GM21576 (cell line): ENCODE data around the gene RRAD.

Experiments
- ATAC-seq: cut with Tn5 transposase; IDR thresholded peaks from one replicate; pipeline ENCODE4 v1.9.1; 2021; ENCODE audit warnings: mild to moderate bottlenecking, moderate library complexity; ENCODE audit not compliant: unreplicated experiment

Gene RRAD

GRCh38 chr16:66919569-66920298 is 5.6 kb downstream of the RRAD start:
- no peak for ATAC-seq

GRCh38 chr16:66918803-66919568 is 6.3 kb downstream of the RRAD start, which contains the start of gene CDH16:
Gene CDH16, minus strand, starts transcription at chr16:66918885. Its CDS starts 820 bp downstream, at chr16:66918065.
- no peak for ATAC-seq

GRCh38 chr16:66918355-66918754 is 7.0 kb downstream of the RRAD start:
- no peak for ATAC-seq

- no peak for ATAC-seq
Measured at GRCh38 chr16:66917741-66918140, 7.6 kb downstream of the RRAD start.

- no peak for ATAC-seq
Measured at GRCh38 chr16:66916518-66916917, 8.8 kb downstream of the RRAD start.

GRCh38 chr16:66915041-66915440 is 10.3 kb downstream of the RRAD start:
- ATAC-seq, result no peak

- ATAC-seq, result no peak
Measured at GRCh38 chr16:66914541-66914940, 10.8 kb downstream of the RRAD start.

GRCh38 chr16:66913711-66914110 is 11.6 kb downstream of the RRAD start:
- no peak for ATAC-seq

- ATAC-seq, result no peak
Measured at GRCh38 chr16:66913081-66913480, 12.3 kb downstream of the RRAD start.

GRCh38 chr16:66911801-66912200 is 13.5 kb downstream of the RRAD start:
- no peak for ATAC-seq

- no peak for ATAC-seq
Measured at GRCh38 chr16:66911112-66911511, 14.2 kb downstream of the RRAD start.

GRCh38 chr16:66910175-66910940 is 15.0 kb downstream of the RRAD start:
- no peak for ATAC-seq

GRCh38 chr16:66908762-66909559 is 16.4 kb downstream of the RRAD start:
- ATAC-seq, result no peak

- ATAC-seq, result no peak
Measured at GRCh38 chr16:66908116-66908515, 17.2 kb downstream of the RRAD start.

- no peak for ATAC-seq
Measured at GRCh38 chr16:66906916-66907836, 18.2 kb downstream of the RRAD start.

- no peak for ATAC-seq
Measured at GRCh38 chr16:66905633-66906539, 19.4 kb downstream of the RRAD start.

GRCh38 chr16:66904846-66905632 is 20.3 kb downstream of the RRAD start:
- ATAC-seq, result no peak

GRCh38 chr16:66904428-66904845 is 20.9 kb downstream of the RRAD start:
- no peak for ATAC-seq
